Neural cell (in vitro differentiated cells): ENCODE data around the gene SLC41A2. TPM values are rescaled to one million over a fixed set of nuclear protein-coding genes. Genes with fewer than 3 reads are reported as not detected.
A peak's percentile ranks its signal among the peaks of the same experiment; 100 is the strongest.

Experiments
- H2AFZ ChIP-seq: fragments of 200-600, 300-800 bp; sonication (generic), shearing (Covaris generic); 2 replicates; pipeline ENCODE4 v1.6.0; 2014; ENCODE audit warnings: low read depth, mild to moderate bottlenecking, antibody characterized with exemption, low read length, moderate library complexity
- H3F3A ChIP-seq: fragments of 200-600 bp; shearing (Covaris generic); 2 replicates; pipeline ENCODE4 v1.6.1; 2016; ENCODE audit warnings: mild to moderate bottlenecking, moderate library complexity, mixed read lengths, antibody characterized with exemption, low read length; ENCODE audit not compliant: insufficient read depth, poor library complexity, severe bottlenecking
- H3K27ac ChIP-seq: fragments of 200-600, 300-800 bp; sonication (generic), shearing (Covaris generic); 2 replicates; pipeline ENCODE4 v1.5.1; 2014; ENCODE audit warnings: mild to moderate bottlenecking, low read length, moderate library complexity
- H3K27me3 ChIP-seq: fragments of 300-800, 200-600 bp; sonication (generic), shearing (Covaris generic); 2 replicates; pipeline ENCODE4 v1.6.0; 2014; ENCODE audit warnings: mild to moderate bottlenecking, low read depth, low read length, moderate library complexity; ENCODE audit not compliant: insufficient read depth
- H3K36me3 ChIP-seq: fragments of 300-800, 200-600 bp; sonication (generic), shearing (Covaris generic); 2 replicates; pipeline ENCODE4 v1.5.1; 2014; ENCODE audit warnings: mild to moderate bottlenecking, antibody characterized with exemption, low read length, moderate library complexity; ENCODE audit not compliant: insufficient read depth
- H3K4me2 ChIP-seq: fragments of 300-800, 200-600 bp; sonication (generic), shearing (Covaris generic); 2 replicates; pipeline ENCODE4 v1.6.0; 2014; ENCODE audit warnings: mild to moderate bottlenecking, low read length
- H3K4me3 ChIP-seq: fragments of 300-800, 200-600 bp; sonication (generic), shearing (Covaris generic); 2 replicates; pipeline ENCODE4 v1.5.1; 2014; ENCODE audit warnings: mild to moderate bottlenecking, low read length, moderate library complexity
- H3K79me2 ChIP-seq: fragments of 200-600 bp; shearing (Covaris generic); replicated peaks from 2 replicates; pipeline ENCODE4 v1.6.0; 2014; ENCODE audit warnings: mild to moderate bottlenecking, low read length, moderate library complexity; ENCODE audit not compliant: insufficient read depth
- H3K9ac ChIP-seq: fragments of 300-800, 200-600 bp; sonication (generic), shearing (Covaris generic); 2 replicates; pipeline ENCODE4 v1.6.1; 2016; ENCODE audit warnings: mild to moderate bottlenecking, low read length, mixed read lengths
- H3K9me2 ChIP-seq: fragments of 200-600 bp; shearing (Covaris generic); 2 replicates; pipeline ENCODE4 v1.6.1; 2016; ENCODE audit warnings: mild to moderate bottlenecking, low read length, mixed read lengths; ENCODE audit not compliant: insufficient read depth
- H3K9me3 ChIP-seq: fragments of 200-600, 300-800 bp; sonication (generic), shearing (Covaris generic); 2 replicates; pipeline ENCODE4 v1.6.1; 2016; ENCODE audit warnings: mild to moderate bottlenecking, mixed run types, low read length, moderate library complexity, mixed read lengths
- H4K20me1 ChIP-seq: fragments of 200-600 bp; shearing (Covaris generic); 2 replicates; pipeline ENCODE4 v1.6.1; 2016; ENCODE audit warnings: mild to moderate bottlenecking, mixed run types; ENCODE audit not compliant: insufficient read depth
- EP300 ChIP-seq: fragments of 450-650 bp; conservative IDR thresholded peaks from 2 replicates; pipeline ENCODE4 v1.6.1; 2014; ENCODE audit warnings: antibody characterized with exemption, mild to moderate bottlenecking, moderate library complexity; ENCODE audit not compliant: poor library complexity, severe bottlenecking
- EZH2 ChIP-seq: fragments of 200-600, 300-800 bp; shearing (Covaris generic), sonication (generic); IDR thresholded peaks from 2 replicates; pipeline ENCODE4 v1.6.1; 2014; ENCODE audit warnings: antibody characterized with exemption, low read length, borderline replicate concordance, mild to moderate bottlenecking; ENCODE audit not compliant: insufficient read depth, poor library complexity, severe bottlenecking
- MXI1 ChIP-seq: fragments of 450-650 bp; conservative IDR thresholded peaks from 2 replicates; pipeline ENCODE4 v1.6.1; 2014; ENCODE audit warnings: antibody characterized with exemption, mild to moderate bottlenecking; ENCODE audit not compliant: poor library complexity, severe bottlenecking
- POLR2AphosphoS5 ChIP-seq: IDR thresholded peaks from 2 replicates; pipeline ENCODE4 v1.6.1; 2012
- RAD21 ChIP-seq: fragments of 450-650 bp; conservative IDR thresholded peaks from 2 replicates; pipeline ENCODE4 v1.6.1; 2014; ENCODE audit warnings: antibody characterized with exemption, mild to moderate bottlenecking, moderate library complexity
- SMC3 ChIP-seq: fragments of 450-650 bp; conservative IDR thresholded peaks from 2 replicates; pipeline ENCODE4 v1.6.1; 2014; ENCODE audit warnings: antibody characterized with exemption, mild to moderate bottlenecking, moderate library complexity; ENCODE audit not compliant: poor library complexity
- TAF1 ChIP-seq: IDR thresholded peaks from 2 replicates; pipeline ENCODE4 v1.6.1; 2012; ENCODE audit warnings: low read depth
- polyA plus RNA-seq: library from polyadenylated mRNA; depleted of rRNA; stranded (reverse); fragments of >200 nt; gene quantifications from 2 replicates; pipeline ENCODE4 v1.2.3, GENCODE V29; 2014
- TF ChIP-seq, protein P1 (sequence below): IDR thresholded peaks from 2 replicates; pipeline ENCODE4 v1.6.1; 2012; ENCODE audit warnings: borderline replicate concordance
- TF ChIP-seq, protein P2 (sequence below): fragments of 450-650 bp; IDR thresholded peaks from 2 replicates; pipeline ENCODE4 v1.5.1; 2014; ENCODE audit warnings: antibody characterized with exemption, mild to moderate bottlenecking, moderate library complexity; ENCODE audit not compliant: poor library complexity, severe bottlenecking

The SLC41A2 gene
- polyA plus RNA-seq, 1 donor from 2014 or later: 26.1 TPM

DNA sequence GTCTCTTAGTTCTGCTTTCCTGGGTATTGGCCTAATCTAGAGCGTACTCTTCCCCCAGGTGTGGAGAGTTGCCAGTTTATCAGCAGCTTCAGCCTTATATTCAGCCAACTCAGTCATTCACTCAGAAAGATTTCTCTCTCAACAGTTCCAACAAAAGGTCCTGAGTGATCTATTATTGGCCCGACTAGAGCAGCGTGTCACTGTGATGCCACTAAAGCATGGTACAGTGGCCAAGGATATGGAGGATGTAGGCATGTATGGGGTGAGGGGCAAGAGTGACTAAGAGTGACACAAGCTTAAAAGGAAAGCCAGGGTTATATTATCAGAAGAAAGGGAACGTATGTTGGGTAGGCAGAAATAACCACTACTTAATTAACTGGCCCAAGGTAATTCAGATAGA, 32.9 kb upstream of the SLC41A2 start:
- H3K79me2 ChIP-seq: peaks cover 27% of the 10 kb centered on the region
- H3F3A ChIP-seq: no peaks in the 10 kb centered on the region
- H3K36me3 ChIP-seq: no peaks in the 10 kb centered on the region
- TF ChIP-seq EP300 (no peak), POLR2AphosphoS5 (no peak), MXI1 (no peak), SMC3 (no peak), TAF1 (no peak)
- TF ChIP-seq, protein P1, sequence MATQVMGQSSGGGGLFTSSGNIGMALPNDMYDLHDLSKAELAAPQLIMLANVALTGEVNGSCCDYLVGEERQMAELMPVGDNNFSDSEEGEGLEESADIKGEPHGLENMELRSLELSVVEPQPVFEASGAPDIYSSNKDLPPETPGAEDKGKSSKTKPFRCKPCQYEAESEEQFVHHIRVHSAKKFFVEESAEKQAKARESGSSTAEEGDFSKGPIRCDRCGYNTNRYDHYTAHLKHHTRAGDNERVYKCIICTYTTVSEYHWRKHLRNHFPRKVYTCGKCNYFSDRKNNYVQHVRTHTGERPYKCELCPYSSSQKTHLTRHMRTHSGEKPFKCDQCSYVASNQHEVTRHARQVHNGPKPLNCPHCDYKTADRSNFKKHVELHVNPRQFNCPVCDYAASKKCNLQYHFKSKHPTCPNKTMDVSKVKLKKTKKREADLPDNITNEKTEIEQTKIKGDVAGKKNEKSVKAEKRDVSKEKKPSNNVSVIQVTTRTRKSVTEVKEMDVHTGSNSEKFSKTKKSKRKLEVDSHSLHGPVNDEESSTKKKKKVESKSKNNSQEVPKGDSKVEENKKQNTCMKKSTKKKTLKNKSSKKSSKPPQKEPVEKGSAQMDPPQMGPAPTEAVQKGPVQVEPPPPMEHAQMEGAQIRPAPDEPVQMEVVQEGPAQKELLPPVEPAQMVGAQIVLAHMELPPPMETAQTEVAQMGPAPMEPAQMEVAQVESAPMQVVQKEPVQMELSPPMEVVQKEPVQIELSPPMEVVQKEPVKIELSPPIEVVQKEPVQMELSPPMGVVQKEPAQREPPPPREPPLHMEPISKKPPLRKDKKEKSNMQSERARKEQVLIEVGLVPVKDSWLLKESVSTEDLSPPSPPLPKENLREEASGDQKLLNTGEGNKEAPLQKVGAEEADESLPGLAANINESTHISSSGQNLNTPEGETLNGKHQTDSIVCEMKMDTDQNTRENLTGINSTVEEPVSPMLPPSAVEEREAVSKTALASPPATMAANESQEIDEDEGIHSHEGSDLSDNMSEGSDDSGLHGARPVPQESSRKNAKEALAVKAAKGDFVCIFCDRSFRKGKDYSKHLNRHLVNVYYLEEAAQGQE: no peak
- H3K9ac ChIP-seq: no peak overlapping the region
- H3K9me2 ChIP-seq: no peaks in the 10 kb centered on the region
- H4K20me1 ChIP-seq: no peaks in the 10 kb centered on the region
- H3K4me2 ChIP-seq: no peak overlapping the region
- no peak overlapping the region for H2AFZ ChIP-seq
- H3K27me3 ChIP-seq: no peaks in the 10 kb centered on the region
- H3K4me3 ChIP-seq: no peak overlapping the region
- no peaks in the 10 kb centered on the region for H3K9me3 ChIP-seq
- H3K27ac ChIP-seq: no peak overlapping the region

GRCh38 chr12:104986022-104986941, 28.2 kb upstream of the SLC41A2 start, which contains the start of gene NOPCHAP1:
TSS of gene NOPCHAP1 (plus strand) at chr12:104986316. CDS start at chr12:104986353, 37 bp downstream.
- Histone ChIP-seq H3K27me3 (no peaks in the 10 kb centered on the region), H3K79me2 (peaks cover 27% of the 10 kb centered on the region), H3K9me3 (no peaks in the 10 kb centered on the region), H3K36me3 (no peaks in the 10 kb centered on the region), H4K20me1 (no peaks in the 10 kb centered on the region), H3F3A (no peaks in the 10 kb centered on the region), H3K9ac (peak within 1 kb of the TSS; percentile 66), H3K9me2 (no peaks in the 10 kb centered on the region), H3K27ac (peak within 1 kb of the TSS; percentile 51), H3K4me3 (peak within 1 kb of the TSS; percentile 71), H2AFZ (peak within 1 kb of the TSS; percentile 52), H3K4me2 (peak within 1 kb of the TSS; percentile 86)
- no peak for TF ChIP-seq EP300
- TF ChIP-seq TAF1: peak; percentile 70
- peak; percentile 98 for TF ChIP-seq MXI1
- TF ChIP-seq, protein P1: peak; percentile 16
- TF ChIP-seq, protein P2, sequence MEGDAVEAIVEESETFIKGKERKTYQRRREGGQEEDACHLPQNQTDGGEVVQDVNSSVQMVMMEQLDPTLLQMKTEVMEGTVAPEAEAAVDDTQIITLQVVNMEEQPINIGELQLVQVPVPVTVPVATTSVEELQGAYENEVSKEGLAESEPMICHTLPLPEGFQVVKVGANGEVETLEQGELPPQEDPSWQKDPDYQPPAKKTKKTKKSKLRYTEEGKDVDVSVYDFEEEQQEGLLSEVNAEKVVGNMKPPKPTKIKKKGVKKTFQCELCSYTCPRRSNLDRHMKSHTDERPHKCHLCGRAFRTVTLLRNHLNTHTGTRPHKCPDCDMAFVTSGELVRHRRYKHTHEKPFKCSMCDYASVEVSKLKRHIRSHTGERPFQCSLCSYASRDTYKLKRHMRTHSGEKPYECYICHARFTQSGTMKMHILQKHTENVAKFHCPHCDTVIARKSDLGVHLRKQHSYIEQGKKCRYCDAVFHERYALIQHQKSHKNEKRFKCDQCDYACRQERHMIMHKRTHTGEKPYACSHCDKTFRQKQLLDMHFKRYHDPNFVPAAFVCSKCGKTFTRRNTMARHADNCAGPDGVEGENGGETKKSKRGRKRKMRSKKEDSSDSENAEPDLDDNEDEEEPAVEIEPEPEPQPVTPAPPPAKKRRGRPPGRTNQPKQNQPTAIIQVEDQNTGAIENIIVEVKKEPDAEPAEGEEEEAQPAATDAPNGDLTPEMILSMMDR: no peak
- TF ChIP-seq POLR2AphosphoS5: peak; percentile 80
- TF ChIP-seq RAD21: peak; percentile 47
- TF ChIP-seq SMC3: peak; percentile 49
- no peak for TF ChIP-seq EZH2
